IMR-90 (cell line): ENCODE data around the gene TPTE.

Source experiments
- CEBPB ChIP-seq: IDR thresholded peaks from 2 replicates; pipeline ENCODE4 v1.6.1; 2012; ENCODE audit warnings: low read depth, low read length, improper control_type of control experiment
- CTCF ChIP-seq: conservative IDR thresholded peaks from 2 replicates; pipeline ENCODE4 v1.5.1; 2012; ENCODE audit warnings: mild to moderate bottlenecking, low read depth, low read length, improper control_type of control experiment
- FOS ChIP-seq: fragments of 150-350 bp; IDR thresholded peaks from 2 replicates; pipeline ENCODE4 v1.6.1; 2016; ENCODE audit warnings: low read depth, low read length
- MAFK ChIP-seq: IDR thresholded peaks from 2 replicates; pipeline ENCODE4 v1.6.1; 2012; ENCODE audit warnings: low read depth, low read length, improper control_type of control experiment
- MAZ ChIP-seq: IDR thresholded peaks from 2 replicates; pipeline ENCODE4 v1.6.1; 2012; ENCODE audit warnings: low read depth, mild to moderate bottlenecking, low read length, improper control_type of control experiment, moderate library complexity, borderline replicate concordance
- MXI1 ChIP-seq: IDR thresholded peaks from 2 replicates; pipeline ENCODE4 v1.6.1; 2012; ENCODE audit warnings: low read depth, mild to moderate bottlenecking, low read length, moderate library complexity, borderline replicate concordance
- NFE2L2 ChIP-seq: fragments of 150-350 bp; IDR thresholded peaks from 2 replicates; pipeline ENCODE4 v1.6.1; 2016; ENCODE audit warnings: low read depth, mild to moderate bottlenecking, low read length
- POLR2A ChIP-seq: IDR thresholded peaks from 2 replicates; pipeline ENCODE4 v1.6.1; 2012; ENCODE audit warnings: mild to moderate bottlenecking, low read depth, low read length
- RFX5 ChIP-seq: IDR thresholded peaks from 2 replicates; pipeline ENCODE4 v1.8.0; 2012; ENCODE audit warnings: low read depth, mild to moderate bottlenecking, low read length, moderate library complexity
- USF2 ChIP-seq: fragments of 150-350 bp; IDR thresholded peaks from 2 replicates; pipeline ENCODE4 v1.6.1; 2017; ENCODE audit warnings: mild to moderate bottlenecking, antibody characterized with exemption, low read length, low read depth

- TF ChIP-seq CTCF (no peak), POLR2A (no peak), MAFK (no peak), MAZ (no peak), CEBPB (no peak), NFE2L2 (no peak), FOS (no peak), RFX5 (no peak), USF2 (no peak), MXI1 (no peak)
Observed at GRCh38 chr21:10627316-10627863, 106.0 kb downstream of the TPTE start.
